H1 (cell line): ENCODE results near the gene CAPZB. TPM values are rescaled to one million over a fixed set of nuclear protein-coding genes. Genes with fewer than 3 reads are reported as not detected.

Experiments
- CTCF ChIA-PET: fragments of 300-600 bp; sonication (Branson Sonifier 250); formaldehyde crosslinking; loops from one replicate; lab custom pipeline; 2021; ENCODE audit not compliant: partially characterized antibody; lab: Charles Lee
- POLR2A ChIA-PET: fragments of 300-600 bp; sonication (Branson Sonifier 250); formaldehyde crosslinking; loops from one replicate; lab custom pipeline; 2021; ENCODE audit warnings: inconsistent platforms; ENCODE audit not compliant: partially characterized antibody; lab: Charles Lee
- DNase-seq, 2 experiments: peaks; one replicate each; pipeline versions ENCODE4 v3.0.0 to v3.0.0-alpha.2; 2010 to 2022; ENCODE audit warnings: low spot score in 2 of 2, low read depth in 1 of 2, mixed read lengths in 1 of 2
- FAIRE-seq: peaks from 2 replicates; lab custom pipeline; 2011; peaks lifted over from hg19 to GRCh38; lab: Jason Lieb, UNC
- H2AFZ ChIP-seq: 2 replicates; pipeline ENCODE4 v1.8.1; 2012; ENCODE audit warnings: low read length, inconsistent platforms
- H2AK5ac ChIP-seq: 2 replicates; pipeline ENCODE4 v1.6.1; 2013; ENCODE audit warnings: low read depth, low read length
- H2BK120ac ChIP-seq: replicated peaks from 2 replicates; pipeline ENCODE3; 2013; ENCODE audit warnings: low read depth, low read length, inconsistent platforms
- H2BK12ac ChIP-seq: 2 replicates; pipeline ENCODE4 v1.6.1; 2013; ENCODE audit warnings: low read depth, low read length
- H2BK15ac ChIP-seq: 2 replicates; pipeline ENCODE4 v1.6.1; 2013; ENCODE audit warnings: low read length
- H2BK20ac ChIP-seq: 2 replicates; pipeline ENCODE4 v1.6.1; 2013; ENCODE audit warnings: low read length
- H2BK5ac ChIP-seq: 2 replicates; pipeline ENCODE4 v1.6.1; 2013; ENCODE audit warnings: low read depth, low read length
- H3K14ac ChIP-seq: 2 replicates; pipeline ENCODE4 v1.6.1; 2013; ENCODE audit warnings: inconsistent platforms; ENCODE audit not compliant: insufficient read length
- H3K18ac ChIP-seq: 2 replicates; pipeline ENCODE4 v1.6.1; 2013; ENCODE audit warnings: low read length; ENCODE audit errors: extremely low read depth
- H3K23ac ChIP-seq: 2 replicates; pipeline ENCODE4 v1.6.1; 2013; ENCODE audit warnings: inconsistent platforms; ENCODE audit not compliant: insufficient read length
- H3K23me2 ChIP-seq: 2 replicates; pipeline ENCODE4 v1.6.1; 2013; ENCODE audit warnings: low read depth, low read length
- H3K27ac ChIP-seq: 2 replicates; pipeline ENCODE4 v1.6.1; 2011; ENCODE audit warnings: low read depth, low read length, inconsistent platforms
- H3K27me3 ChIP-seq, 4 experiments: replicated peaks in 1 of 4; 1 replicate in 1 of 4; 2 replicates in 3 of 4; pipeline versions ENCODE4 v1.6.1 to v1.8.1; 2011 to 2013; ENCODE audit warnings: low read length in 3 of 4, mild to moderate bottlenecking in 3 of 4, inconsistent platforms in 2 of 4, mixed read lengths in 2 of 4, moderate library complexity in 1 of 4; ENCODE audit not compliant: control insufficient read depth in 3 of 4, insufficient read depth in 3 of 4; ENCODE audit errors: extremely low read depth in 1 of 4
- H3K36me3 ChIP-seq, 4 experiments: 2 replicates each; pipeline versions ENCODE4 v1.6.1 to v1.8.1; 2011 to 2013; ENCODE audit warnings: mild to moderate bottlenecking in 4 of 4, low read length in 3 of 4, moderate library complexity in 2 of 4, control low read depth in 1 of 4, inconsistent platforms in 1 of 4; ENCODE audit not compliant: insufficient read depth in 4 of 4, control insufficient read depth in 2 of 4
- H3K4ac ChIP-seq: replicated peaks from 2 replicates; pipeline ENCODE3; 2013; ENCODE audit warnings: low read length, low read depth, mixed read lengths, inconsistent platforms; ENCODE audit not compliant: insufficient read length
- H3K4me1 ChIP-seq, 4 experiments: replicated peaks in 1 of 4; 1 replicate in 1 of 4; 2 replicates in 3 of 4; pipeline versions ENCODE4 v1.6.1 to v1.8.1; 2011 to 2013; ENCODE audit warnings: low read length in 3 of 4, inconsistent platforms in 2 of 4, mixed read lengths in 1 of 4; ENCODE audit not compliant: insufficient read depth in 4 of 4, control insufficient read depth in 3 of 4
- H3K4me2 ChIP-seq, 2 experiments: 2 replicates each; pipeline versions ENCODE4 v1.6.1 to v1.8.1; 2011 to 2013; ENCODE audit warnings: low read depth in 2 of 2, low read length in 2 of 2, control low read depth in 1 of 2, inconsistent platforms in 1 of 2, mild to moderate bottlenecking in 1 of 2; ENCODE audit not compliant: insufficient read depth in 1 of 2
- H3K4me3 ChIP-seq, 4 experiments: fragments of 200-600, 300-600 bp in 1 of 4; sonication (generic), shearing (Covaris generic), sonication (Bioruptor Twin) in 1 of 4; 2 replicates each; pipeline versions ENCODE4 v1.5.1 to v1.8.1; 2011 to 2016; ENCODE audit warnings: low read length in 4 of 4, low read depth in 3 of 4, control low read depth in 2 of 4, inconsistent platforms in 2 of 4, mild to moderate bottlenecking in 2 of 4, mixed read lengths in 1 of 4, moderate library complexity in 1 of 4; ENCODE audit not compliant: insufficient read depth in 2 of 4; ENCODE audit errors: extremely low read depth in 1 of 4
- H3K56ac ChIP-seq: replicated peaks from 2 replicates; pipeline ENCODE3; 2013; ENCODE audit warnings: low read depth, mild to moderate bottlenecking, mixed read lengths, low read length, inconsistent platforms; ENCODE audit not compliant: insufficient read length
- H3K79me1 ChIP-seq: 2 replicates; pipeline ENCODE4 v1.6.1; 2013; ENCODE audit warnings: low read depth, low read length, control low read depth
- H3K79me2 ChIP-seq, 2 experiments: 2 replicates each; pipeline versions ENCODE4 v1.6.1 to v1.8.1; 2012 to 2013; ENCODE audit warnings: low read length in 2 of 2, mild to moderate bottlenecking in 2 of 2, inconsistent platforms in 1 of 2; ENCODE audit not compliant: insufficient read depth in 2 of 2, control insufficient read depth in 1 of 2
- H3K9ac ChIP-seq, 4 experiments: replicated peaks in 1 of 4; 1 replicate in 1 of 4; 2 replicates in 3 of 4; pipeline versions ENCODE4 v1.6.1 to v1.8.1; 2011 to 2013; ENCODE audit warnings: low read depth in 3 of 4, low read length in 3 of 4, control low read depth in 2 of 4, mild to moderate bottlenecking in 2 of 4, moderate library complexity in 2 of 4, inconsistent platforms in 1 of 4; ENCODE audit errors: extremely low read depth in 1 of 4
- H3K9me3 ChIP-seq, 2 experiments: 2 replicates each; pipeline versions ENCODE4 v1.6.1 to v1.8.1; 2012 to 2013; ENCODE audit warnings: mild to moderate bottlenecking in 2 of 2, moderate library complexity in 2 of 2, control low read depth in 1 of 2, inconsistent platforms in 1 of 2, low read depth in 1 of 2, low read length in 1 of 2, mixed read lengths in 1 of 2; ENCODE audit not compliant: insufficient read depth in 2 of 2
- H4K20me1 ChIP-seq, 2 experiments: replicated peaks in 1 of 2; 2 replicates each; pipeline versions ENCODE3 to v1.8.1; 2011 to 2013; ENCODE audit warnings: inconsistent platforms in 2 of 2, low read length in 2 of 2, mild to moderate bottlenecking in 1 of 2; ENCODE audit not compliant: insufficient read depth in 2 of 2, control insufficient read depth in 1 of 2
- H4K5ac ChIP-seq: 2 replicates; pipeline ENCODE4 v1.6.1; 2013; ENCODE audit warnings: low read length, low read depth, mixed read lengths, inconsistent platforms; ENCODE audit not compliant: insufficient read length
- H4K8ac ChIP-seq: 2 replicates; pipeline ENCODE4 v1.8.0; 2013; ENCODE audit warnings: mild to moderate bottlenecking, moderate library complexity, low read length, inconsistent platforms; ENCODE audit not compliant: insufficient read depth; ENCODE audit errors: extremely low read depth
- H4K91ac ChIP-seq: replicated peaks from 2 replicates; pipeline ENCODE3; 2013; ENCODE audit warnings: low read length, mixed read lengths, inconsistent platforms; ENCODE audit not compliant: insufficient read length
- ASH2L ChIP-seq: fragments of 200-600, 300-600 bp; sonication (generic); IDR thresholded peaks from one replicate; pipeline ENCODE4 v1.7.1; 2017; ENCODE audit warnings: low read length
- CBX5 ChIP-seq: fragments of 300-800, 300-1000 bp; sonication (generic); IDR thresholded peaks from 2 replicates; pipeline ENCODE4 v1.7.1; 2016; ENCODE audit warnings: antibody characterized with exemption, low read length, low read depth
- CTCF ChIP-seq, 3 experiments: IDR thresholded peaks; 1 replicate in 2 of 3; 2 replicates in 1 of 3; pipeline versions ENCODE4 v1.5.1 to v1.6.1; 2011; ENCODE audit warnings: low read length in 3 of 3, mild to moderate bottlenecking in 3 of 3, inconsistent platforms in 2 of 3, low read depth in 1 of 3, moderate library complexity in 1 of 3; ENCODE audit not compliant: insufficient read depth in 1 of 3; ENCODE audit errors: control extremely low read depth in 1 of 3
- E2F6 ChIP-seq: IDR thresholded peaks from 2 replicates; pipeline ENCODE4 v1.6.1; 2012; ENCODE audit warnings: inconsistent platforms
- EP300 ChIP-seq, 2 experiments: IDR thresholded peaks; 1 replicate in 1 of 2; 2 replicates in 1 of 2; pipeline ENCODE4 v1.6.1; 2011 to 2012; ENCODE audit warnings: low read depth in 2 of 2, low read length in 2 of 2, mild to moderate bottlenecking in 2 of 2, borderline replicate concordance in 1 of 2, inconsistent platforms in 1 of 2, moderate library complexity in 1 of 2
- GABPA ChIP-seq: IDR thresholded peaks from 2 replicates; pipeline ENCODE4 v1.6.1; 2011; ENCODE audit warnings: mild to moderate bottlenecking, low read length, moderate library complexity, borderline replicate concordance; ENCODE audit not compliant: insufficient read depth
- HDAC2 ChIP-seq, 2 experiments: fragments of 300-600 bp in 1 of 2; sonication (generic) in 1 of 2; IDR thresholded peaks; 2 replicates each; pipeline ENCODE4 v1.6.1; 2011 to 2012; ENCODE audit warnings: low read depth in 2 of 2, low read length in 2 of 2, mild to moderate bottlenecking in 2 of 2, moderate library complexity in 2 of 2, borderline replicate concordance in 1 of 2, inconsistent platforms in 1 of 2
- KDM4A ChIP-seq: IDR thresholded peaks from one replicate; pipeline ENCODE4 v1.7.1; 2012; ENCODE audit warnings: low read depth, mild to moderate bottlenecking, moderate library complexity, low read length, inconsistent platforms; ENCODE audit not compliant: severe bottlenecking
- SRF ChIP-seq: IDR thresholded peaks from 2 replicates; pipeline ENCODE4 v1.6.1; 2011; ENCODE audit warnings: mild to moderate bottlenecking, low read depth, low read length, moderate library complexity
- WGBS, 2 experiments: shearing (Covaris generic) in 1 of 2; methylation state at CpG; one replicate each; pipeline versions ENCODE4 v1.1.6 to v1.1.7; 2013 to 2015; ENCODE audit warnings: low lambda C conversion rate in 2 of 2, mixed read lengths in 2 of 2, inconsistent platforms in 1 of 2, low coverage in 1 of 2, missing lambda C conversion rate in 1 of 2; ENCODE audit not compliant: insufficient replicate concordance in 2 of 2, insufficient coverage in 1 of 2, insufficient read length in 1 of 2; ENCODE audit errors: extremely low coverage in 1 of 2, missing lambda C conversion rate in 1 of 2; 5-methylcytosine and 5-hydroxymethylcytosine counted together
- polyA plus RNA-seq, 7 experiments: library from polyadenylated mRNA; depleted of rRNA in 3 of 7; stranded (reverse) in 5 of 7; unstranded in 2 of 7; fragments of >200 nt in 5 of 7; fragments of 200-250 nt in 2 of 7; gene quantifications; 1 replicate in 5 of 7; 2 replicates in 1 of 7; 4 replicates in 1 of 7; pipeline versions ENCODE4 v1.2.1 to v1.2.3, GENCODE V29; 2011 to 2013; ENCODE audit warnings: missing spikeins in 2 of 7, mixed read lengths in 2 of 7
- total RNA-seq: library from RNA; stranded (reverse); fragmentation: NEBNext Ultra II Directional; extraction: Animal tissue kit (Norgen Biotek cat#: 25700); gene quantifications from 2 replicates; pipeline ENCODE4 v1.2.1, GENCODE V29; 2021

CAPZB gene
- total and polyA plus RNA-seq, 2 of the 8 experiments (the other 6 are each of a cell fraction or from before 2014, with no cell fraction given), result 162 to 371 TPM

- Histone ChIP-seq H4K5ac (no peak overlapping the region), H3K9me3 (no peaks in the 10 kb centered on the region), H3K79me1 (peaks cover 27% of the 10 kb centered on the region), H4K8ac (no peak overlapping the region), H3K4me3 (no peak overlapping the region), H2BK5ac (no peak overlapping the region), H3K56ac (no peak overlapping the region), H4K20me1 (peaks cover 37 to 51% of the 10 kb centered on the region in 2 experiments), H2BK20ac (no peak overlapping the region), H3K36me3 (no peaks in the 10 kb centered on the region), H3K4ac (no peak overlapping the region), H3K23ac (no peak overlapping the region), H2AFZ (no peak overlapping the region), H3K27ac (no peak overlapping the region), H2BK12ac (no peak overlapping the region), H3K23me2 (no peaks in the 10 kb centered on the region), H3K18ac (no peak overlapping the region), H3K4me1 (peaks cover 17 to 48% (median 31%) of the 10 kb centered on the region in 4 experiments), H3K14ac (no peak overlapping the region), H3K4me2 (no peak overlapping the region), H3K9ac (no peak overlapping the region), H2AK5ac (no peak overlapping the region), H2BK15ac (no peak overlapping the region), H3K27me3 (no peaks in the 10 kb centered on the region), H2BK120ac (no peak overlapping the region), H4K91ac (no peak overlapping the region), H3K79me2 (peaks cover 10 to 92% of the 10 kb centered on the region in 2 experiments)
- CTCF ChIA-PET, result interaction anchor here (2.6 kb wide), 2 partner anchors 9 to 28 kb away, joined by 7 to 13 read pairs; no protein-coding TSS in a partner anchor
- no peak for FAIRE-seq
- DNase-seq, result no peak
- 82% methylated on average over 6 of the region's 6 CpGs; no CpG with 5 or more reads in 1 of the 2 experiments for WGBS, 2 experiments
- POLR2A ChIA-PET, result no interaction called here
- TF ChIP-seq SRF (no peak), CTCF (IDR thresholded peaks at IDR 0.05; ENCODE audit: control extremely low read depth in 1 of 3, insufficient read depth in 1 of 3, low read depth in 1 of 3, low read length in 3 of 3) (no peak), CBX5 (no peak), GABPA (no peak), HDAC2 (IDR thresholded peaks at IDR 0.05; ENCODE audit: borderline replicate concordance in 1 of 2, low read depth in 2 of 2, low read length in 2 of 2) (no peak), EP300 (IDR thresholded peaks at IDR 0.05; ENCODE audit: borderline replicate concordance in 1 of 2, low read depth in 2 of 2, low read length in 2 of 2) (no peak), ASH2L (no peak), KDM4A (no peak), E2F6 (no peak)
These were observed 26.4 kb downstream of the CAPZB start for GRCh38 chr1:19458815-19459417.
